OCI-M2 (cell line): ENCODE measurements around the gene BABAM2.

Experiments
- DNase-seq: peaks from one replicate; lab custom pipeline; 2025; ENCODE audit not compliant: unreplicated experiment; lab: John Stamatoyannopoulos, UW

The BABAM2 gene

GRCh38 chr2:28055325-28055970 is 164.9 kb downstream of the BABAM2 start:
- DNase-seq = no peak

DNA sequence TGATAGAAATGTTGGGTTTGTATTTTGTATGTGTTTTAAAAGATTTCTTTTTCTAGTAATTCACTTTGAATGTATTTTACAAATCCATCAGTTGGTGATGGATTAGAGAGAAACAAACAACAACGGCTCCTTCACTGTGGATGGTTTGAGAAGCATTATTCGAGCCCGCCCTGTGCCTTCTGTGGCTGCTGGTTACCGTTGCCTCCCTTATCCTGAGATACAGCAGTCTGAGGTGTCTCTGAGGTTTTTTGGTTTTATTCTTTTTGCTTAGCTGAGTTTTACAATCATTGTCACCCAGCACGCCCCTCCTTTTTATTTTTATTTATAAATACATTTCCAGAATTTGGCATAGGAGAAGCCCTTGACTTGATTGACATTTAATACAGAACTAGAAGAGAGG is 168.3 kb downstream of the BABAM2 start:
- no peak for DNase-seq

DNA sequence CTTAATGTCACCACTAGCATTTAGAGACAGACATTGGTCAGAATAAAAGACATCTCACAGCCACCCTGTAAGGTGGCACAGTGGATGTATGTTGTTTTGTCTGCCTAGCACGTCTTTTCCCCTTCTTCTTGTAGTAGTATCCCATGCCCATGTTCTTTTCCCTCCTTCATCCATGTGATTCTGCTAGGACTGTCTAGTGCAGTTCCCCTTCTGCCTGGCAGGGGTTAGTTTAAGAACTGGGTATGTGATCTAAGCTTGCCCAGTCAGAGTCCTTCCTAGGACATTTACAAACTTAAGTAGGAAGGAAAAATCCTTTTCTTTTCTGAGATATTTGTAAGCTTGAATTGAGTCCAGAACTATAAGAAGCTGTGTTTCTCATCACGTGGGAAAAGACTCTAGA is 172.3 kb downstream of the BABAM2 start:
- no peak for DNase-seq

DNA sequence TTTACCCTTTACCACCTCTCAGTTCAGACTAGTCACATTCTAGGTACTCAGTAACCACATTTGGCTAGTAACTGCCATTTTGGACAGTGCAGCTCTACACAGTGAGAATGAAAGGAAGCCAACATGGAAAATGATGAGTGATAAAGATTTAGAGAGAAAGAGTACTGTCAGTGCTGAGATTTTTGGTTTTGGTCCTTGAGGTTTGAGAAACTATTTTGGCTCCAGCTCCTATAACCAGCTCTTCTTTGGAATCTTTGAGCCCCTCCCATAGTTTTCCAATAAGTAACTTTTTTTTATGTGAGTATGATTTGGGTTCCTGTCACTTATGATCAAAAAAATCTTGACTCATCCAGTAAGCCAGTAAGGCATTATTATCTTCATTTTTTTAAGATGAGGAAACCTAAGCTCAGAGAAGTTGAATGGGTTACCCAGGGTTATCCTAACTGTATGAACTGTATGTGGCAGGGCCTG is 173.0 kb downstream of the BABAM2 start:
- DNase-seq = no peak

- DNase-seq = no peak
Observed at GRCh38 chr2:28067602-28068001, 177.1 kb downstream of the BABAM2 start.

DNA sequence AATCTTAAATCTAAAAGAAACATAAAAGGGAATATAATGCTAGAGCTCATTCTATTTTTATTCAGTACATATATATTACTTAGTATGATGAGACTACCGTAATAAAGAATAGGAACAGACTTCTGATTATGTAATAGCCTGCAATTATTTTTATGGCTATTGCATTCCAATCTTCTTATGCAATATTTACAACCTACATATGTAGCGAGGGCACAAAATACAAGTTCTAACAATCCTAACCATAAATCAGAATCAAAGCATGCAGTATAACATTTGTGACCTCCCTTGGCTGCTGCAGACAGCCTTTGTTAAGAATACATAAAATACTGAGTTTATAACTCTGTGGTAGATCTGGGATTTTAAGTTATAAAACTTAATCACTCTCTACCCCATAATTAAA is 177.6 kb downstream of the BABAM2 start:
- DNase-seq = no peak

- no peak for DNase-seq
Observed at GRCh38 chr2:28068527-28068926, 178.0 kb downstream of the BABAM2 start.

GRCh38 chr2:28071221-28071620 is 180.7 kb downstream of the BABAM2 start:
- no peak for DNase-seq

DNA sequence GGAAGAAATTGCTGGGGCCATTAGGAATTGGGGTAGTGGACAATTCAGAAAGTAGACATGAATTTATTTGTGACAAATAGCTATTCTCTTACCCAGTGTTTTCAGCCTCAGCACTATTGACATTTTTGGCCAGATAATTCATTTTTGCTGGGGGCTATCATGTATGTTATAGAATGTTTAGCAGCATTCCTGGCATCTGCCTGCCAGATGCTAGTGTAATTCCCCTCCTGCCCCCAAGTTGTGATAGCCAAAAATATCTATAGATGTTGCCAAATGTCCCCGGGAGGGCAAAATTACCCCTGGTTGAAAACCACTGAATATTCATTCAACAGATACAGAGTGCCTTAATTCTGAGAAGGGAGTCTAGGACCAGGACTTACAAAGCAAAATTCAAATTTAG is 183.6 kb downstream of the BABAM2 start:
- DNase-seq = no peak

- DNase-seq = no peak
Observed at GRCh38 chr2:28080911-28081310, 190.4 kb downstream of the BABAM2 start.

- no peak for DNase-seq
Observed at GRCh38 chr2:28082131-28082530, 191.6 kb downstream of the BABAM2 start.

DNA sequence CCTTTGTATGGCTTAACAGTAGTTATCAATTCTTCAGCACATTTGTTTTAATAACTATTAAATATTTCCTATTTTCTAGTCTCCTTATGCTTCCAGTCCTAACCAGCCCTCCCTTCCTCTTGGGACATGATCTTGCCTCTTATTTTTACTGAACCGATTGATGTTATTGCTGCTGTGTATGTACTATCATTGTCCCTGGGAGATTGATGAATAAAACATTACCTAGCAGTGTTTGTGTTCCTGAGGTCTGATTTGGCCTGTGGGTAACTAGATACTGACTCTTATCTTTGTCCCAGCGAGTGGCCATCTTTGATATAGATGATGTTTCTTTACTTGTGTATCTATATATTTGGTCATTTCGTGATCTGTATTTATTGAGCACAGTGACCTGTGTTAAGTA is 192.9 kb downstream of the BABAM2 start:
- DNase-seq = no peak

DNA sequence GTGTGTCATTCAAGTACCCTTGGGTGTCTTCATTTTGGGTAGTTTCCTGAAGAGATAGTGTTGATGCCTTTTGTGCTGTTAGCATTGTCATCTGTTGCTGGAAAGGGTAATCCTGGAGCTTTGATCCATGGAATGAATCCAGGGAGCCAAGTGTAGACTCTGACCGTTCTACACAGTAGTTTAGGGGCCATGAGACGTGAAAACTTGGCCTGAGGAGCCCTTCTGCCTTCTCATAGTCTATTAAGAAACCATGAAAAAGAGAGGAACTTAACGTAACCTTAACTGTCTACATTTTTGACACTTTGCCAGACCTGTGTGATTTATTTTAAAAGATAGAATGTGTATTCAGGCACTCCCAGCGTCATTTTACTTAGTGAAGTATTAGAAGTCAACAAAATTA is 194.0 kb downstream of the BABAM2 start:
- DNase-seq = no peak

DNA sequence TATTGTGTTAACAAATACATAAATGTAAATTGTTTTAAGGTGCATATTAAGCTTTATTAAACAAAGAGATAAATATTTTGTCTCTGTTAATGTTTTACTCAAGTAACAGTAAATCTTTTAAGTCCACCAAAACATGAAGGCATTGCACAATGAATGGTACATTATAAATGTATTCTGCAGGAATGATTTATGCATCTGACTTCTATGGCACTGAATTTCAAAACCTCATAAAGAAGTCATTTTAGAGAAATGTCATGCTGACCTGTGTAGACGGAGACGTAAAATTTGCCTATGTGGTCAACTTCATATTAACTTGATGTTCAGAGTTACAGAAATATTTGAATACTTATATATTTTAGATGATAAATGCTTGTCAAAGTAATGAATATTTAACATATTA is 194.7 kb downstream of the BABAM2 start:
- no peak for DNase-seq

DNA sequence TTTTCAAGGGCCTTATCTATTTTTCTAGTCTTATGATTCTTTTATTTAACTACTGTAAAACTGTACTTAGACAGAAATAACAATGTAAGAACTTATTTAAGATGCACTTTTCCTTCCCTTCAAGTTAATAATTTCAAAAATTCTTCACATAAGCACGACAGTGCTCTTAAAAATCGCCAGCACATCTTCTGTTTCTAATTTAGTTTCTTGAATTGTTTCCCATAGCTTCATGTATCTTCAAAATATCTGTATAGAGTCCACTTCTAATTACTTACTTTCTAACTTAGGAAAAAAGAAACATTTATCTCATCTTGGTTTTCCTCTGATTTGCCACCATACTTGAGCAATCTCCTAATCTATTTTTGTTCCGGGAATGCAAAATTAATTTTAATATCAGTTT is 196.1 kb downstream of the BABAM2 start:
- DNase-seq = no peak

GRCh38 chr2:28088970-28089369 is 198.4 kb downstream of the BABAM2 start:
- DNase-seq = no peak

DNA sequence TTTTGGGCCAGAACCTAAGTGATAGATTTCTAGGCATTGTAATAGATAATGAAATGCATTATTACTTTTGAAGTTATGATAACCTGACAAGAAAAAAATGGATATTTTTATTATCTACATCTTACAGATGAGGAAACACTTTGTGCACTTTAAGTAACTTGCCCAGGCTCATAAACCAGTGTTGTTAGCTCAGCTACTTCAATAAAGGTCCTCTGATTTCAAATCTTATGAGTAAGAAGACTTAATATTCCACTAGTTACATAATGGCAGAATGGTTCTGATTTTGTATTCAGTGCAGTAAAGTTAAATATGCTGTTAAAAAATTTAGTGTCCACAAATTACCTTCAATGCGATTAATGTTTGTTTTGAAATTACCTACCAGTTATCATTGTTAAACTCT is 199.0 kb downstream of the BABAM2 start:
- no peak for DNase-seq

GRCh38 chr2:28093308-28093707 is 202.8 kb downstream of the BABAM2 start:
- DNase-seq = no peak

DNA sequence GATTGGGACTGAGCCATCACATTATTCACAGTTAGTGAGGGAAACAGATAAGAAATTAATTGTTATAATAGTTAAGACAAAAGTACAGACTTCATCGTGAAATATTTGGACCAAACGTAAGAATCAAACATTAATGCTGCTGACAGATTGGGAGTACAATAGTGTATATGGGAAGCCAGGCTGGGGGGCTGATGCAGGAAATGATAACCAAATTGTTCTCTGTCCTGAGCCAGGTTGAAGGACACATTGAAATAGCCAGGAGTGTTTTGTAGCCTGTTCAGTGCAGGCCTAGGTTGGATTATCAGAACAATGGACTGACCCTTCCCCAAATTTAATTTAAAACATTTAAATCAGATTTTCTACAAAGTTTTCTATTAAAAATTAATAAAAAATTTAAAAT is 203.2 kb downstream of the BABAM2 start:
- DNase-seq = no peak

DNA sequence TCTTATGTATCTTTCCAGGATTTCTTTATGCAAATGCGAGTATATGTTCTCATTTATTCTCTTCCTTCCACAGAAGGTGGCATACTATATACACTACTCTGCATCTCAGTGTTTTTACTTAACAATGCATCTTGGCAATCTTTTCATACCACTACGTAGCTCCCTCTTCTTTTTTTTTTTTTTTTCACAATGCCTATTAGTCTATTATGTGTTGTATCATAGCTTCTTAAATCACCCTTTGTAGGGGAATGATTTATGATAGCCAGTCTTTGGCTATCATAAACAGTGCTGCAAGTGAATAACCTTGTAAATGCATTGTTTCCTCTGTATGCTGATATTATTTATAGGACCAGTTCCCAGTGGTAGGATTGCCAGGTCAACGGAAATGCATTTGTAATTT is 204.2 kb downstream of the BABAM2 start:
- no peak for DNase-seq

DNA sequence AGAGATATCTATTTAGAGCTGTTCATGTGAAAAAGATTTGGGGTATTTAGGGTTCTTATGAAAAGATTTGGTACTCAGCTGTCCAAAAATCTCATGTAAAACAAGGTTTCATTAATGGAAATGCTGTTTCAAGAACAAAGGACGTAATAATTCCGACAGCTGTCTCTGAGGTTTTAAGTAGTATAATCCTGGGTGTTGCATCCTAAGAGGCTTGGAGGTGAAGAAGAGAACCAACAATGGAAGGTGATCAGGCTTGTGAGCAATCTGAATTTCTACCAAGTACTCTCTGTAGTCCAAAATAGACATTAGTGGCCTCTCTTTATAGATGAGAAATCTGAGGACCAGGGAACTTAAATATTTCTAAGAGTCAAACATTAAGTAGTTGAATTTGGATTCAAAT is 205.1 kb downstream of the BABAM2 start:
- DNase-seq = no peak

DNA sequence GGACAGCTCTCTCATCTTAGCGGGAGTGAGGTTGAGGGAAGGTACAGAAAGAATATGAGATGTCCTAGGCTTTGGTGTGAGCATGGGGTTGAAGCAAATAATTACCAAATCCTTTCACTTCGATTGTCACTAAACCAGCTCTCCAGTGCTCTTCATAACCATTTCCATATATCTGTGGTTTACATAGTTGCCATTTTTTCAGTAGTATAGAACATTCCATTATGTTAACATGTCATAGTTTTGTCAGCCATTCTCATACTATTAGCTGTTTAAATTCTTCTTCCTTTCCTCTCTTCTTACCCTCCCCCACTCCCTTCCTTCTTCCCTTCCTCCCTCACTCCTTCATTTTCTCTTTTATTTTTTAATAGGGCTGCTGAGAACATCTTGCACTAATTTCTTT is 205.9 kb downstream of the BABAM2 start:
- DNase-seq = no peak

- DNase-seq = no peak
Observed at GRCh38 chr2:28098501-28099225, 208.1 kb downstream of the BABAM2 start.
